GM12892 (cell line): ENCODE measurements around the gene FAM83D.

ENCODE experiments used
- POLR2A ChIP-seq: IDR thresholded peaks from 2 replicates; pipeline ENCODE4 v1.6.1; 2011; ENCODE audit warnings: low read depth, low read length, control low read depth
- POLR2AphosphoS5 ChIP-seq: IDR thresholded peaks from 2 replicates; pipeline ENCODE4 v1.6.1; 2011; ENCODE audit warnings: low read depth, low read length, control low read depth

GRCh38 chr20:38962928-38963401 lies 36.7 kb downstream of the FAM83D start:
- TF ChIP-seq POLR2A (no peak), POLR2AphosphoS5 (no peak)
